Measurements from ENCODE around the gene ZSWIM8. TPM values are rescaled to one million over a fixed set of nuclear protein-coding genes. Genes with fewer than 3 reads are reported as not detected.

Gene ZSWIM8
- total RNA-seq, 120 experiments from 2014 or later: 83.0 to 208 (median 131) TPM

Other genes starting within 250 kb of the ZSWIM8 start
- 100 to 1,000 TPM in 119 of 120 experiments, 10 to 100 TPM in 1; 91.9 to 623 (median 231) TPM for gene USP54, start 194.3 kb upstream of the ZSWIM8 start, total RNA-seq
- gene MYOZ1, start 144.1 kb upstream of the ZSWIM8 start, total RNA-seq: 1 to 10 TPM in 52 of 120 experiments, under 1 TPM in 60, not detected in 8; 0.30 to 2.4 (median 0.94) TPM
- gene SYNPO2L, start 129.6 kb upstream of the ZSWIM8 start, total RNA-seq: 1 to 10 TPM in 2 of 120 experiments, under 1 TPM in 77, not detected in 41; 0.08 to 1.6 (median 0.19) TPM
- 10 to 100 TPM in 90 of 120 experiments, 1 to 10 TPM in 30; 5.2 to 20.2 (median 11.8) TPM for gene AGAP5, start 87.5 kb upstream of the ZSWIM8 start, total RNA-seq
- 10 to 100 TPM; 55.3 to 85.9 (median 67.1) TPM for gene SEC24C, start 41.2 kb upstream of the ZSWIM8 start, total RNA-seq
- 10 to 100 TPM; 10.3 to 24.7 (median 16.6) TPM for gene CHCHD1, start 3.6 kb upstream of the ZSWIM8 start, total RNA-seq
- 10 to 100 TPM; 22.9 to 57.3 (median 34.5) TPM for gene NDST2, start 26.0 kb downstream of the ZSWIM8 start, total RNA-seq
- 100 to 1,000 TPM; 132 to 380 (median 250) TPM for gene CAMK2G, start 88.9 kb downstream of the ZSWIM8 start, total RNA-seq
- gene PLAU, start 125.5 kb downstream of the ZSWIM8 start, total RNA-seq: 1 to 10 TPM in 88 of 120 experiments, under 1 TPM in 31, not detected in 1; 0.37 to 7.2 (median 1.4) TPM
- 10 to 100 TPM; 16.0 to 62.1 (median 29.9) TPM for gene VCL, start 212.5 kb downstream of the ZSWIM8 start, total RNA-seq